ENCODE data around the gene ITPR1.

Gene ITPR1

GRCh38 chr3:4895838-4896237 is 402.7 kb downstream of the ITPR1 start:
- ATAC-seq, result no peak
- no peak for TF ChIP-seq PPARA (CRISPR knock-in tag; IDR thresholded peaks at IDR 0.05; ENCODE audit: borderline replicate concordance)
- no peak for TF ChIP-seq TCF4 (CRISPR knock-in tag; IDR thresholded peaks at IDR 0.05; ENCODE audit: borderline replicate concordance)
- TF ChIP-seq, protein P1, sequence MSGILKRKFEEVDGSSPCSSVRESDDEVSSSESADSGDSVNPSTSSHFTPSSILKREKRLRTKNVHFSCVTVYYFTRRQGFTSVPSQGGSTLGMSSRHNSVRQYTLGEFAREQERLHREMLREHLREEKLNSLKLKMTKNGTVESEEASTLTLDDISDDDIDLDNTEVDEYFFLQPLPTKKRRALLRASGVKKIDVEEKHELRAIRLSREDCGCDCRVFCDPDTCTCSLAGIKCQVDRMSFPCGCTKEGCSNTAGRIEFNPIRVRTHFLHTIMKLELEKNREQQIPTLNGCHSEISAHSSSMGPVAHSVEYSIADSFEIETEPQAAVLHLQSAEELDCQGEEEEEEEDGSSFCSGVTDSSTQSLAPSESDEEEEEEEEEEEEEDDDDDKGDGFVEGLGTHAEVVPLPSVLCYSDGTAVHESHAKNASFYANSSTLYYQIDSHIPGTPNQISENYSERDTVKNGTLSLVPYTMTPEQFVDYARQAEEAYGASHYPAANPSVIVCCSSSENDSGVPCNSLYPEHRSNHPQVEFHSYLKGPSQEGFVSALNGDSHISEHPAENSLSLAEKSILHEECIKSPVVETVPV (CRISPR knock-in tag; IDR thresholded peaks at IDR 0.05), result no peak
- no peak for TF ChIP-seq ARNTL (CRISPR knock-in tag; IDR thresholded peaks at IDR 0.05; ENCODE audit: borderline replicate concordance, low read depth)
- TF ChIP-seq, protein P2, sequence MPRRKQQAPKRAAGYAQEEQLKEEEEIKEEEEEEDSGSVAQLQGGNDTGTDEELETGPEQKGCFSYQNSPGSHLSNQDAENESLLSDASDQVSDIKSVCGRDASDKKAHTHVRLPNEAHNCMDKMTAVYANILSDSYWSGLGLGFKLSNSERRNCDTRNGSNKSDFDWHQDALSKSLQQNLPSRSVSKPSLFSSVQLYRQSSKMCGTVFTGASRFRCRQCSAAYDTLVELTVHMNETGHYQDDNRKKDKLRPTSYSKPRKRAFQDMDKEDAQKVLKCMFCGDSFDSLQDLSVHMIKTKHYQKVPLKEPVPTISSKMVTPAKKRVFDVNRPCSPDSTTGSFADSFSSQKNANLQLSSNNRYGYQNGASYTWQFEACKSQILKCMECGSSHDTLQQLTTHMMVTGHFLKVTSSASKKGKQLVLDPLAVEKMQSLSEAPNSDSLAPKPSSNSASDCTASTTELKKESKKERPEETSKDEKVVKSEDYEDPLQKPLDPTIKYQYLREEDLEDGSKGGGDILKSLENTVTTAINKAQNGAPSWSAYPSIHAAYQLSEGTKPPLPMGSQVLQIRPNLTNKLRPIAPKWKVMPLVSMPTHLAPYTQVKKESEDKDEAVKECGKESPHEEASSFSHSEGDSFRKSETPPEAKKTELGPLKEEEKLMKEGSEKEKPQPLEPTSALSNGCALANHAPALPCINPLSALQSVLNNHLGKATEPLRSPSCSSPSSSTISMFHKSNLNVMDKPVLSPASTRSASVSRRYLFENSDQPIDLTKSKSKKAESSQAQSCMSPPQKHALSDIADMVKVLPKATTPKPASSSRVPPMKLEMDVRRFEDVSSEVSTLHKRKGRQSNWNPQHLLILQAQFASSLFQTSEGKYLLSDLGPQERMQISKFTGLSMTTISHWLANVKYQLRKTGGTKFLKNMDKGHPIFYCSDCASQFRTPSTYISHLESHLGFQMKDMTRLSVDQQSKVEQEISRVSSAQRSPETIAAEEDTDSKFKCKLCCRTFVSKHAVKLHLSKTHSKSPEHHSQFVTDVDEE (CRISPR knock-in tag; IDR thresholded peaks at IDR 0.05), result no peak
- no peak for TF ChIP-seq GLIS3 (CRISPR knock-in tag; IDR thresholded peaks at IDR 0.05)
- TF ChIP-seq ZNF565 (CRISPR knock-in tag; conservative IDR thresholded peaks at IDR 0.05; ENCODE audit: low read depth), result no peak
- TF ChIP-seq ISL1 (CRISPR knock-in tag; IDR thresholded peaks at IDR 0.05), result no peak
- TF ChIP-seq, protein P3, sequence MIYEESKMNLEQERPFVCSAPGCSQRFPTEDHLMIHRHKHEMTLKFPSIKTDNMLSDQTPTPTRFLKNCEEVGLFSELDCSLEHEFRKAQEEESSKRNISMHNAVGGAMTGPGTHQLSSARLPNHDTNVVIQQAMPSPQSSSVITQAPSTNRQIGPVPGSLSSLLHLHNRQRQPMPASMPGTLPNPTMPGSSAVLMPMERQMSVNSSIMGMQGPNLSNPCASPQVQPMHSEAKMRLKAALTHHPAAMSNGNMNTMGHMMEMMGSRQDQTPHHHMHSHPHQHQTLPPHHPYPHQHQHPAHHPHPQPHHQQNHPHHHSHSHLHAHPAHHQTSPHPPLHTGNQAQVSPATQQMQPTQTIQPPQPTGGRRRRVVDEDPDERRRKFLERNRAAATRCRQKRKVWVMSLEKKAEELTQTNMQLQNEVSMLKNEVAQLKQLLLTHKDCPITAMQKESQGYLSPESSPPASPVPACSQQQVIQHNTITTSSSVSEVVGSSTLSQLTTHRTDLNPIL (CRISPR knock-in tag; IDR thresholded peaks at IDR 0.05; ENCODE audit: low read depth), result no peak

Measured in SK-N-SH treated with all-trans-retinoic acid at 6 μM for 48 hours (cell line).